ENCODE measurements around the gene PITPNM2.

The PITPNM2 gene

DNA sequence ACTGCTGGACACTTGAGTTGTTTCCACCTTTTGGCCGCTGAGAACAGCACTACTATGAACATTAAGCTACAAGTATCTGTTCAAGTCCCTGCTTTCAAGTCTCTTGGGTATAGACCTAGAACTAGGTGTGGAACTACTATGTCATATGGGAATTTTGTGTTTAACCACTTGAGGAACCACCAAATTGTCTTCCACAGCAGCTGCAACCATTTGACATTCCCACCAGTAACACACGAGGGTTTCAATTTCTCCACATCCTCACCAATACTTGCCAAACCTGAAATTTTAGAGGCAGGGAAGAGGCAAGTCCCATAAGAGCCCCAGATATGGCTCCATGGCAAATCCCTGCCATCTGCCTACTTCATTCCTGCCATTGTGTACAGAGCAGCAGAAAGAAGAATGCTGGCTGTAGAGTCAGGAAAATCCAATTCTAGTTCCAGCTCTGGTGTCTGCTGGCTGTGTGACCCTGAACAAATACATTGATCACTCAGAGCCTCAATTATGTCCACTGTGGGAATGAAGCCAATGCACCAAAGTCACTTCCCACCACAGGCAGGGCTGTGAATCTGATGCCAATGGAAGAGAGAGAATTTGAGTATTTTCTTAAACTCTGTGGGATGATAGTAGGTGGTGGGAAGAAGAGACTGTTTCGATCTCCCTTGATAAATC lies 17.8 kb downstream of the PITPNM2 start:
- H3K4me3 ChIP-seq (ENCODE audit: severe bottlenecking), result no peak overlapping the region
- TF ChIP-seq, protein P1, sequence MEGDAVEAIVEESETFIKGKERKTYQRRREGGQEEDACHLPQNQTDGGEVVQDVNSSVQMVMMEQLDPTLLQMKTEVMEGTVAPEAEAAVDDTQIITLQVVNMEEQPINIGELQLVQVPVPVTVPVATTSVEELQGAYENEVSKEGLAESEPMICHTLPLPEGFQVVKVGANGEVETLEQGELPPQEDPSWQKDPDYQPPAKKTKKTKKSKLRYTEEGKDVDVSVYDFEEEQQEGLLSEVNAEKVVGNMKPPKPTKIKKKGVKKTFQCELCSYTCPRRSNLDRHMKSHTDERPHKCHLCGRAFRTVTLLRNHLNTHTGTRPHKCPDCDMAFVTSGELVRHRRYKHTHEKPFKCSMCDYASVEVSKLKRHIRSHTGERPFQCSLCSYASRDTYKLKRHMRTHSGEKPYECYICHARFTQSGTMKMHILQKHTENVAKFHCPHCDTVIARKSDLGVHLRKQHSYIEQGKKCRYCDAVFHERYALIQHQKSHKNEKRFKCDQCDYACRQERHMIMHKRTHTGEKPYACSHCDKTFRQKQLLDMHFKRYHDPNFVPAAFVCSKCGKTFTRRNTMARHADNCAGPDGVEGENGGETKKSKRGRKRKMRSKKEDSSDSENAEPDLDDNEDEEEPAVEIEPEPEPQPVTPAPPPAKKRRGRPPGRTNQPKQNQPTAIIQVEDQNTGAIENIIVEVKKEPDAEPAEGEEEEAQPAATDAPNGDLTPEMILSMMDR (IDR thresholded peaks at IDR 0.05; ENCODE audit: poor library complexity, severe bottlenecking), result no peak
- no peak overlapping the region for H3K27ac ChIP-seq (ENCODE audit: poor library complexity, severe bottlenecking)
- no peaks in the 10 kb centered on the region for H3K27me3 ChIP-seq (ENCODE audit: insufficient read depth, poor library complexity, severe bottlenecking)
- peaks cover 7% of the 10 kb centered on the region for H3K4me1 ChIP-seq (ENCODE audit: insufficient read depth, poor library complexity, severe bottlenecking)
- ATAC-seq (ENCODE audit: low read depth), result no peak
- DNase-seq (ENCODE audit: low spot score), result no peak
- H3K9me3 ChIP-seq (ENCODE audit: severe bottlenecking), result no peaks in the 10 kb centered on the region
- no peaks in the 10 kb centered on the region for H3K36me3 ChIP-seq (ENCODE audit: low read depth)

DNA sequence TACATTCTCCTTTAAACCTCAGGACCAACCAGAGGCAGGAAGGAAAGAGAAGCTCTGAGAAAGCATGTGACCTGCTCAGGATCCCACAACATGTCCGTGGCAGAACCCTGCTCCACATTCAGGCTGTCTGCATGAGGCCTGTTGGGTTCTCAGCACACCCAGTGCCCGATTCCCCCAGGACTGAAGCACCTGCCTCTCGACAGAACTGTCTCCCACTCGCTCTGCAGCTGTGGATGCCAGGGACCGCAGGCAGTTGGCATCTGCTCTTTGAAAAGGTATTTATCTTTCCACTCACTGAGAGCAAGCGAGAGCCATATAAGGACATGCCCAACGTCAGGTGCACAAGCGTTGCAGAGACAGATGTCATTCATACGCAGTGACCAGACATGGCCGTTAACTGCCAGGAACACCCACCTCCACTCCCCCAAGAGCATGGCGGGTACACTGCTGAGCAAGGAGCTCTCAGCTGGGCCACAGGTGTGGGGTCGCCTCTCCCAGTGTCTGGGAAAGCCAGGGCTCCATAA lies 18.9 kb downstream of the PITPNM2 start:
- DNase-seq (ENCODE audit: low spot score), result no peak
- H3K9me3 ChIP-seq (ENCODE audit: severe bottlenecking), result no peaks in the 10 kb centered on the region

DNA sequence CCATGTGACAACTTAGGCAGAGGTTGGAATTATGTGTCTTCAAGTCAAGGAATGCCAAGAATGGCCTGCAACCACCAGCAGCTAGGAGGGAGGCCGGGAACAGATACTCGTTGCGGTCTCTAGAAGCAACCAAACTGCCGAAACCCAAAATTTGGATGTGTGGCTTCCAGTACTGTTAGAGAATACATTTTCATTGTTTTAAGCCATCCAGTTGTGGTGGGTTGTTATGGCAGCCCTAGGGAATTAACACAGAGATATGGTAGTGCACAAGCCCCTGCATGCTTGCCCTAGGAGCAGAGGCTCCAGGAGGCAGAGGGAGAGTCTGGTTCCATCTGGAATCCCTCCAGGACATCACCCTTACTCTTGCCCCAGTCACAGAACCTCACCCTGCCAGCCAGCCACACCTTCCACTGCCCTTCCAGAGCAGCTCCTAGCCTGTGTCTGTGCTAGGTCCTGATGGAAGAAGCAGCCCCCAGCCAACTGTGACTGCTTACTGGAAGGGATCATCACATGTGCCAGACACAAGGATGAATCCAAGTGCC lies 19.5 kb downstream of the PITPNM2 start:
- no peak for DNase-seq (ENCODE audit: low spot score)
- Histone ChIP-seq H3K9me3 (ENCODE audit: severe bottlenecking) (no peaks in the 10 kb centered on the region), H3K27me3 (ENCODE audit: insufficient read depth, poor library complexity, severe bottlenecking) (no peaks in the 10 kb centered on the region), H3K36me3 (ENCODE audit: low read depth) (no peaks in the 10 kb centered on the region), H3K4me1 (ENCODE audit: insufficient read depth, poor library complexity, severe bottlenecking) (peaks cover 16% of the 10 kb centered on the region), H3K4me3 (ENCODE audit: severe bottlenecking) (no peak overlapping the region), H3K27ac (ENCODE audit: poor library complexity, severe bottlenecking) (no peak overlapping the region)
- TF ChIP-seq, protein P1 (IDR thresholded peaks at IDR 0.05; ENCODE audit: poor library complexity, severe bottlenecking), result no peak
- peak; percentile 10; the same call in 1 of the 3 replicates for ATAC-seq (ENCODE audit: low read depth)

More for the DNA sequence above, 18.9 kb downstream of the PITPNM2 start:
- Histone ChIP-seq H3K27me3 (ENCODE audit: insufficient read depth, poor library complexity, severe bottlenecking) (no peaks in the 10 kb centered on the region), H3K36me3 (ENCODE audit: low read depth) (no peaks in the 10 kb centered on the region), H3K4me1 (ENCODE audit: insufficient read depth, poor library complexity, severe bottlenecking) (peaks cover 10% of the 10 kb centered on the region), H3K4me3 (ENCODE audit: severe bottlenecking) (no peak overlapping the region), H3K27ac (ENCODE audit: poor library complexity, severe bottlenecking) (no peak overlapping the region)
- peak; percentile 18; the same call in 2 of the 3 replicates for ATAC-seq (ENCODE audit: low read depth)
- TF ChIP-seq, protein P1 (IDR thresholded peaks at IDR 0.05; ENCODE audit: poor library complexity, severe bottlenecking), result no peak

DNA sequence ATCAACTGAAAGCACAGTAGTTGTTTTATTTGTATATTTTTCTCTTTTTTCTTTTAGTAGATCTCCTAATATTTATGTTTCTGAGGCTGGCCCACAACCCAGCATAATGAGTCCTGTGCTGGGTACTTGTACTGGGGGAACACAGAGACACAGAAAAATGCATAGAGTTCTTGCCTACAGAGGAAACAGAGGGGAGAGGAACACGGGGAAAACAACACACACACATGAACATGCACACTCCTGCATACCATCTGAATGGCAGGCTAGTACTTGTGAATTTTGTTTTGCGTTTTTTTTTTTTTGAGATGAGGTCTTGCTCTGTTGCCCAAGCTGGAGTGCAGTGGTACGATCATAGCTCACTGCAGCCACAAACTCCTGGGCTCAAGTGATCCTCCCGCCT lies 21.3 kb downstream of the PITPNM2 start:
- H3K27ac ChIP-seq (ENCODE audit: poor library complexity, severe bottlenecking), result no peak overlapping the region
- no peak overlapping the region for H3K4me3 ChIP-seq (ENCODE audit: severe bottlenecking)
- DNase-seq (ENCODE audit: low spot score), result no peak
- TF ChIP-seq, protein P1 (IDR thresholded peaks at IDR 0.05; ENCODE audit: poor library complexity, severe bottlenecking), result no peak
- no peaks in the 10 kb centered on the region for H3K36me3 ChIP-seq (ENCODE audit: low read depth)
- H3K27me3 ChIP-seq (ENCODE audit: insufficient read depth, poor library complexity, severe bottlenecking), result no peaks in the 10 kb centered on the region
- H3K9me3 ChIP-seq (ENCODE audit: severe bottlenecking), result no peaks in the 10 kb centered on the region
- ATAC-seq (ENCODE audit: low read depth), result no peak
- H3K4me1 ChIP-seq (ENCODE audit: insufficient read depth, poor library complexity, severe bottlenecking), result peaks cover 20% of the 10 kb centered on the region

DNA sequence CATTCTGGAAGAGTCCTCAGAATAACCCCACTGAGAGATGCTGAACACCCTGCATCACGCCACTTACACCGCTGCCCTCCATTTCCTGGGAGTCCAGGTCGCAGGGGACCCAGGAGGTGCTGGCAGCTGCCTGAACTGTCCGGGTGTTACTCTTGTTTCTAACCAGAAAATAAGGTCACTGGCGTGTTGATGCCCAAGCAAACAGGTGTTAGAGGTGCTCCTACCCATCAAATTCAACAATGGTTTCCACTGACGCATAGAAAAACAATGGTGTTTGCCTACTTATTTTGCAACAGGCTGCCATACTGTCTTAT lies 23.8 kb downstream of the PITPNM2 start:
- H3K36me3 ChIP-seq (ENCODE audit: low read depth), result no peaks in the 10 kb centered on the region
- peak overlapping the region; percentile 74 for H3K27ac ChIP-seq (ENCODE audit: poor library complexity, severe bottlenecking)
- peaks cover 14% of the 10 kb centered on the region for H3K4me1 ChIP-seq (ENCODE audit: insufficient read depth, poor library complexity, severe bottlenecking)
- no peaks in the 10 kb centered on the region for H3K27me3 ChIP-seq (ENCODE audit: insufficient read depth, poor library complexity, severe bottlenecking)
- ATAC-seq (ENCODE audit: low read depth) (no peak), DNase-seq (ENCODE audit: low spot score) (no peak)
- TF ChIP-seq, protein P1 (IDR thresholded peaks at IDR 0.05; ENCODE audit: poor library complexity, severe bottlenecking), result no peak
- no peak overlapping the region for H3K4me3 ChIP-seq (ENCODE audit: severe bottlenecking)
- H3K9me3 ChIP-seq (ENCODE audit: severe bottlenecking), result no peaks in the 10 kb centered on the region
